GM21528 (cell line): ENCODE data around the gene ZSWIM4.

Source experiments
- ATAC-seq: cut with Tn5 transposase; IDR thresholded peaks from one replicate; pipeline ENCODE4 v1.9.1; 2021; ENCODE audit warnings: mild to moderate bottlenecking, moderate library complexity; ENCODE audit not compliant: unreplicated experiment, low FRiP score

ZSWIM4 gene

GRCh38 chr19:13804830-13805683 lies 9.8 kb downstream of the ZSWIM4 start:
- ATAC-seq: no peak

GRCh38 chr19:13806728-13807127 lies 11.5 kb downstream of the ZSWIM4 start:
- ATAC-seq: no peak

- no peak for ATAC-seq
These were observed 12.3 kb downstream of the ZSWIM4 start for GRCh38 chr19:13807421-13808021.

DNA sequence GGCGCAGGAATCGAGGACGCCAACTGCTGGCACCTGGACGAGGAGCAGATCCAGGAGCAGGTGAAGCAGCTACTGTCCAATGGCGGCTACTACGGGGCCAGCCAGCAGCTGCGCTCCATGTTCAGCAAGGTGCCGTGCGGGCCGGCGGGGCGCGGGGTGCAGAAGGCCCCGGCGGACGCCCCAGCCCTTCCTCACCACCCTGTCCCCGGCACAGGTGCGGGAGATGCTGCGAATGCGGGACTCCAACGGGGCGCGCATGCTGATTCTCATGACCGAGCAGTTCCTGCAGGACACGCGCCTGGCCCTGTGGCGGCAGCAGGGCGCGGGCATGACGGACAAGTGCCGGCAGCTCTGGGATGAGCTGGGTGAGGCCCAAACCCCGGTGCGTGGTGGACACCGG lies 13.6 kb downstream of the ZSWIM4 start:
- no peak for ATAC-seq

- ATAC-seq: no peak
These were observed 17.3 kb downstream of the ZSWIM4 start for GRCh38 chr19:13812544-13812943.

DNA sequence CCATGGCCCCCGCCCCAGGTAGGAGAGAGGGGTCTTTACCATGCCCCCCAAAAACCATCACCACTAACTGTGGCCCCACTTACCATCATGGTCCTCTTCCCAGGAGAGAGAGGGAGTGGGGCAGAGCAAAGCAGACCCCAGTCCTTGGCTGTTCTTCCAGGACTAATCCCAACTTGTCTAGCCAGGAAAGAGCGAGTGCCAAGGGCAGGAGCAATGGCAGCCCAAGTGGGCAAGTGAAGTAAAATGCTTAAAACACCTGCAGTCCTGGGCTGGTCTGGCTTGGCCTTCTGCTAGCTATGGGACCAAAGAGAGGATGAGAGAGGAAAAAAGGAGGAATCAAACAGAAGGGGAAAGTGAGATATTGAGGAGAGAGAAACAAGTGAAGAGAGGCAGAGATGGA lies 17.9 kb downstream of the ZSWIM4 start:
- no peak for ATAC-seq

GRCh38 chr19:13814550-13814949 lies 19.3 kb downstream of the ZSWIM4 start:
- ATAC-seq: no peak

GRCh38 chr19:13817018-13817614 lies 21.9 kb downstream of the ZSWIM4 start:
- no peak for ATAC-seq

DNA sequence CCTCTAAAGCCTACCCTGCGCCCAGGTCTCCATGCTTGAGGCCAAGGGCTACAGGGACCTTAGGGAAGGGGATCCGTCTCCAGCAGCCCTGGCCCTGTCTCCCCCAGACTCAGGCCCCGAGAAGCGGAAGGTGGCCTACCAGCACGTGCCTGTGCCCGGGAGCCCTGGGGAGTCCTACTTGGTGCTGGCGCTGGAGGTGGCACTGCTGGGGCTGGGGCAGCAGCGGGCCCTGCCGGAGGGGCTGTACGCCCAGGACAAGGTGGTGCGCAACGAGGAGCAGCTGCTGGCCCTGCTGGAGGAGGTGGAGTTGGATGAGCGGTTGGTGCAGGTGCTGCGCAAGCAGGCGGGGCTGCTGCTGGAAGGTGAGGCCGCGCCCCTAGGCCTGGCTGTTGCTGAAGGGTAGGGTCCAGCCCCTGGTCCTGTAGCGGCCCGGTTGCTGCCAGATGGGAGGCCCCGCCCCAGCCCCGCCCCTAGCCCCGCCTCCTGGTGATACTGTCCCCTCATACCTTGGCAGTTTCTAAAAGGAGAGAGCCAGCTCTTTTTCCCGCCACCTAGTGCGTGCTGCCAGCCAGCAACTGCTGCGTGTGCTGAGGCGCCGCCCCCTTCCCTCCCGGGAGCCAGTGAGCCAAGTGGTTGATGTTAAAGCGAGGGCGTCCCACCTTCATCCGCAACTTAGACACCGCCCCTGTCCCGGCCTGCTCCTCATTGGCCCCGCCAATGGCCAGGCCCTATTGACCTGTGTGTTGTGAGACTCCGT lies 22.6 kb downstream of the ZSWIM4 start:
- ATAC-seq: no peak

GRCh38 chr19:13819238-13819637 lies 24.0 kb downstream of the ZSWIM4 start:
- no peak for ATAC-seq

GRCh38 chr19:13821292-13821691 lies 26.0 kb downstream of the ZSWIM4 start:
- no peak for ATAC-seq

DNA sequence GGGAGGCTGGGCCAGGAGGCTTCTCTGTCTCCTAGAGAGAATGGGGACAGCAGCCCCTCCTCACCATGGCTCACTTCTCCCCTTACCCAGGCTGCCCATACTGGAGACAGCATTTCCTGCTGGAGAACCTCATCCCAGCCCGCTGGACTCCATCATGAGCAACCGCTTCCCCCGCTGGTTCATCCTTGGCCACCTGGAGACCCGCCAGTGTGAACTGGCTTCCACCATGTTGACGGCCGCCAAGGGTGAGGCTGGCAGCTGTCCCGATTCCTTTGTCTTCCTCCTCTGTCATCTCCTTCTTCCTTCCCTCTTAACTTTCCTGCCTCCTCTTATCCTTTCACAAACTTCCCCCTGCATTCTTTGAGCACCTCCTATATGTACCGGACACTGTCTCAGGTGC lies 28.0 kb downstream of the ZSWIM4 start:
- no peak for ATAC-seq

DNA sequence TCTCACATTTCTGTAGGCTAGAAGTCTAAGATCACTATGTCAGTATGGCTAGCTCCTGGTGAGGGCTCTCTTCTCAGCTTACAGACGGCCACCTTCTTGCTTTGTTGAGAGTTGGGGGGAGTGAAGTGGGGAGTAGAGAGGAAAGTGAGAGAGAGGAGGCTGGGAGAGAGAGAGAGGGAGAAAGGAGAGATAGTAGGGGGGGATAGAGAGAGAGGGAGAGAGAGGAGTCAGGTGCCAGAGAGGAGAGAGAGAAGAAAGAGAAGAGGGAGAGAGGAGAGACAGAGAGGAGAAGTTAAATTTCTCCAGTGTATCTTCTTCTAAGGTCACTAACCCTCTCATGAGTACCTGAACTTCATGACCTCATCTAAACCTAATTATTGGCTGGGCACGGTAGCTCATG lies 28.7 kb downstream of the ZSWIM4 start:
- ATAC-seq: no peak

DNA sequence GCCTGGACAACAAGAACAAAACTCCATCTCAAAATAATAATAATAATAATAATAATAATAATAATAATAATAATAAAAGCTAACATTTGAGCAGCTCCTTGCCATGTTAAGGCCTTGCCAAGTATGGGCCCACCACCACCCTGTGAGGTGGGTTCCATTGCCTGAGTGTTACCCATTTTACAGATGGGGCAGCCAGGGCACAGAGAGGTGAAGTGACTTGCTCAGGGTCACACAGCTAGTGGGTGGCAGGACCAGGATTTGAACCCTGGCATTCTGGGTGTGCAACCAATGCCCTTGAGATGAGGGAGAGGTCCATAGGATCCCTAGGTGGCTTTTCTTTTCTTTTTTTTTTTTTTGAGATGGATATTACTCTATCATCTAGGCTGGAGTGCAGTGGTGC lies 29.5 kb downstream of the ZSWIM4 start:
- no peak for ATAC-seq

DNA sequence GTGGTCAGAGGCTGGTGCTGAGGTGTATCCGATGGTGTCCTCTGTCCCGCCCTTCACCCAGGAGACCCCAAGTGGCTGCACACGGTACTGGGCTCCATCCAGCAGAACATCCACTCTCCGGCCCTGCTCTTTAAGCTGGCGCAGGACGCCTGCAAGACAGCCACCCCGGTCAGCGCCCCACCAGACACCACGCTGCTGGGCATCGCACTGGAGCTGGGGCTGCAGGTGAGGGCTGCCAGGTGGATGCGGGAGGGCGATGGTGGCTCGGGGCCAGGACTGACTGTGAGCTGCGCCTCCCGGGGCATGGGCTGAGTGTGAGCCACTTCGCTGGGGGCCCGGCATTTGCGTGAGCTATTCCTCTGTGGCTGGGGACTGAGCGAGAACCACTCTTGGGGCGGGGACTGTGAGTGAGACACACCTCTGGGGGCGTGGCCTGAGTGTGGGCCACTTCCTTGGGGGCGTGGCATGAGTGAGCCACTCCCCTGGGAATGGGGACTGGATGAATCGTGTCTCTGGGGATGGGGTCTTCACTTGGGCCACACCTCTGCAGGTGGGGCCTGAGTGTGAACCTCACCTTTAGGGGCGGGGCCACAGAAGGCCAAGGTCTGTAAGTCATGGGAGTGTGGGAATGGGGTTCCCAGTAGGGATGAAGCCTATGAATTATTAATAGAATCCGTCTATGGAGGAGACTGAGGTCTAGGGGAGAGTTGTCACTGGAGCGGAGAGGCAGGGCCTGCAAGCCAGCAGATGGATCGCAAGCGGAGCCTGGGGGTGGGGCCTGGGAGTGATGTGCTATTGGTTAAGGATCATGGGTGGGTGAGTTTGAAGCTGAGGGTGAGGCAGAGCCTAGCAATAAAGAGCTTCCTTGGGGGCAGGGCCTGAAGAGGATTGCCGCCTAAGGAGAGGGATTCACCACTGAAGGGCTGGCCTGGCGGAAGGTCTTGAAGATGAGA lies 30.5 kb downstream of the ZSWIM4 start:
- no peak for ATAC-seq

DNA sequence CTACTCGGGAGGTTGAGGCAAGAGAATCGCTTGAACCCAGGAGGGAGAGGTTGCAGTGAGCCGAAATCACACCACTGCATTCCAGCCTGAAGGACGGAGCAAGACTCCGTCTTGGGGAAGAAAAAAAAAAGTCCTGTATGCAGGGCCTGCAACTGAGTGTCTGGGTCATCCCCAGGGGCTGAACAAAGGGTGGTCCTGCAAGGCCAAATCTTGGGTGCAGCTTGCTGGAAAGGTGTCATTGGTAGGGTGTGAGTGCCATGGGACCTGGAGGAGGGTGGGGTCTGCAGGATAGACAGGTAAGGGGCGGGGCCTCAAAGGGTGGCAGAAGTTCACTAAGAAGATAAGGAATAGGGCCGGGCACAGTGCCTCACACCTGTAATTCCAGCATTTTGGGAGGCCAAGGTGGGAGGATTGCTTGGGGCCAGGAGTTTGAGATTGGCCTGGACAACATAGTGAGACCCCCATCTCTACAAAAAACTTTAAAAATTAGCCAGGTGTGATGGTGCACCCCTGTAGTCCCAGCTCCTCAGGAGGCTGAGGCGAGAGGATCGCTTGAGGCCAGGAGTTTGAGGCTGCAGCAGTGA lies 31.5 kb downstream of the ZSWIM4 start:
- no peak for ATAC-seq

DNA sequence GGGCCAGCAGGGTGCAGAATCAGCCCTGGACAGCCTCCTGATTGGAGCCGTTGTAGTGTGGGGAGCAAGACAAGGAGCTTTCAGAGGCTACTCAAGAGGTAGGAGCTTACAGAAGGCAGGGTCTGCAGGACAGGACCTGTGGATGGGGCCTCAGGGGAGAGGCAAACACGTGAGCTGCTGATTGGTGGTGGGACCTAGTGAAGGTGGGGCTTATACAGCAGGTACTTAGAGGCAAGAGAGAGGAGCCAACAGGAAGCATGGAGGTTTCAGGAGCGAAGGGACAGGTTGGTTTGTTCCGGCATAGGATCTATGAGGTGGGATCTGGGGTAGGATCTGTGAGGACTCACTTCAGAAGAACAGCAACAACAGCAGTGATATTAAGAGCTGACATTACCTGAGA lies 32.4 kb downstream of the ZSWIM4 start:
- ATAC-seq: no peak

DNA sequence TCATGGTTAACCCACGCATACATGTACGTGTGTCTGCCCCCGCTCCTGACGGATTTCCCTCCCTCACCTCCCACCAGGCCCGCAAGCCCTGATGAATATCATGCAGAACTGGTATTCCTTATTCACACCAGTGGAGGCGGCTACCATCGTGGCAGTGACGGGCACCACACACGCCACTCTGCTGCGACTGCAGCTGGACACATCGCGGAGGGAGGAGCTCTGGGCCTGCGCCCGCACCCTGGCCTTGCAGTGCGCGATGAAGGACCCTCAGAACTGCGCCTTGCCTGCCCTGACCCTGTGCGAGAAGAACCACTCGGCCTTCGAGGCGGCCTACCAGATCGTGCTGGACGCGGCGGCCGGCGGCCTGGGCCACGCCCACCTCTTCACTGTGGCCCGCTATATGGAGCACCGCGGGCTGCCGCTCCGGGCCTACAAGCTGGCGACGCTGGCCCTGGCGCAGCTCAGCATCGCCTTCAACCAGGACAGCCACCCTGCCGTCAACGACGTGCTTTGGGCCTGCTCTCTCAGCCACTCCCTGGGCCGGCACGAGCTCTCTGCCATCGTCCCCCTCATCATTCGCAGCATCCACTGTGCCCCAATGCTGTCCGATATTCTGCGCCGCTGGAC lies 35.0 kb downstream of the ZSWIM4 start:
- ATAC-seq: no peak
